GM08714 (cell line): Measurements from ENCODE around the gene STK32A.

ENCODE experiments used
- H3K4me3 ChIP-seq: fragments of 200-500 bp; sonication (Bioruptor generic); 2 replicates; pipeline ENCODE4 v1.5.1; 2014; ENCODE audit warnings: mild to moderate bottlenecking, low read length, inconsistent platforms
- ZNF274 ChIP-seq: IDR thresholded peaks from 2 replicates; pipeline ENCODE4 v1.6.1; 2012; ENCODE audit warnings: mild to moderate bottlenecking, low read depth, low read length

Gene STK32A

GRCh38 chr5:147234825-147235635 is at the start of gene STK32A:
Gene STK32A (plus strand): TSS chr5:147235026. CDS start chr5:147239635, 4,609 bp downstream.
- TF ChIP-seq ZNF274: no peak
- no peak within 1 kb of the TSS; the same call in 1 of the 2 replicates for H3K4me3 ChIP-seq

GRCh38 chr5:147187099-147187540 is 47.7 kb upstream of the STK32A start:
- no peak overlapping the region for H3K4me3 ChIP-seq
- no peak for TF ChIP-seq ZNF274

GRCh38 chr5:147188200-147189108 is 46.4 kb upstream of the STK32A start:
- no peak overlapping the region for H3K4me3 ChIP-seq
- TF ChIP-seq ZNF274: no peak

- TF ChIP-seq ZNF274: no peak
- no peak overlapping the region for H3K4me3 ChIP-seq
Observed at GRCh38 chr5:147189109-147189424, 45.8 kb upstream of the STK32A start.

- no peak overlapping the region for H3K4me3 ChIP-seq
- TF ChIP-seq ZNF274: no peak
Observed at GRCh38 chr5:147190331-147190730, 44.5 kb upstream of the STK32A start.

GRCh38 chr5:147193123-147193522 is 41.7 kb upstream of the STK32A start:
- no peak overlapping the region for H3K4me3 ChIP-seq
- TF ChIP-seq ZNF274: no peak

- no peak for TF ChIP-seq ZNF274
- no peak overlapping the region for H3K4me3 ChIP-seq
Observed at GRCh38 chr5:147200004-147200403, 34.8 kb upstream of the STK32A start.

GRCh38 chr5:147203213-147203612 is 31.6 kb upstream of the STK32A start:
- TF ChIP-seq ZNF274: no peak
- no peak overlapping the region for H3K4me3 ChIP-seq

GRCh38 chr5:147204576-147204975 is 30.2 kb upstream of the STK32A start:
- no peak overlapping the region for H3K4me3 ChIP-seq
- TF ChIP-seq ZNF274: no peak

- H3K4me3 ChIP-seq: no peak overlapping the region
- no peak for TF ChIP-seq ZNF274
Observed at GRCh38 chr5:147208134-147208533, 26.7 kb upstream of the STK32A start.

GRCh38 chr5:147216552-147217154 is 18.2 kb upstream of the STK32A start:
- no peak overlapping the region for H3K4me3 ChIP-seq
- TF ChIP-seq ZNF274: no peak

GRCh38 chr5:147223343-147223742 is 11.5 kb upstream of the STK32A start:
- H3K4me3 ChIP-seq: no peak overlapping the region
- TF ChIP-seq ZNF274: no peak

- TF ChIP-seq ZNF274: no peak
- no peak overlapping the region for H3K4me3 ChIP-seq
Observed at GRCh38 chr5:147223948-147224791, 10.7 kb upstream of the STK32A start.

- TF ChIP-seq ZNF274: no peak
- no peak overlapping the region for H3K4me3 ChIP-seq
Observed at GRCh38 chr5:147225938-147226337, 8.9 kb upstream of the STK32A start.
